Heart right ventricle (tissue), 16 donors: ENCODE results near the gene PCGF2. TPM values are rescaled to one million over a fixed set of nuclear protein-coding genes. Genes with fewer than 3 reads are reported as not detected.

Source experiments
- ATAC-seq, 8 donors: fragments of 200-7000 bp; cut with Tn5 transposase; one replicate each; pipeline ENCODE4 v1.9.1; 2020; ENCODE audit warnings: mild to moderate bottlenecking in 8 of 8, moderate library complexity in 8 of 8, moderate number of reproducible peaks in 1 of 8
- DNase-seq, 2 donors: peaks; one replicate each; pipeline ENCODE4 v3.0.0-alpha.2; 2020
- H3K27ac ChIP-seq, 10 donors: fragments of 200-600 bp; sonication (generic) in 2 of 10; one replicate each; pipeline versions ENCODE4 v1.5.0 to v1.8.0; 2020 to 2022; ENCODE audit warnings: mild to moderate bottlenecking in 3 of 10
- H3K27me3 ChIP-seq, 7 donors: fragments of 200-600 bp; one replicate each; pipeline ENCODE4 v1.8.0; 2021 to 2022; ENCODE audit warnings: mild to moderate bottlenecking in 2 of 7
- H3K36me3 ChIP-seq, 9 donors: fragments of 200-600 bp; sonication (generic) in 1 of 9; one replicate each; pipeline versions ENCODE4 v1.5.0 to v1.8.0; 2020 to 2022; ENCODE audit warnings: mild to moderate bottlenecking in 2 of 9
- H3K4me1 ChIP-seq, 9 donors: fragments of 200-600 bp; sonication (generic) in 1 of 9; one replicate each; pipeline versions ENCODE4 v1.5.0 to v1.8.0; 2020 to 2022; ENCODE audit warnings: mild to moderate bottlenecking in 4 of 9
- H3K4me3 ChIP-seq, 10 donors: fragments of 200-600 bp; sonication (generic) in 2 of 10; one replicate each; pipeline versions ENCODE4 v1.5.0 to v1.8.0; 2020 to 2022; ENCODE audit warnings: mild to moderate bottlenecking in 7 of 10, moderate library complexity in 2 of 10
- H3K9me3 ChIP-seq, 11 donors: fragments of 200-600 bp in 10 of 11; sonication (generic) in 2 of 11; one replicate each; pipeline versions ENCODE4 v1.5.0 to v1.8.0; 2013 to 2022; ENCODE audit warnings: mild to moderate bottlenecking in 2 of 11, control low read depth in 1 of 11, moderate library complexity in 1 of 11
- CTCF ChIP-seq, 9 donors: fragments of 200-600 bp; sonication (generic) in 2 of 9; IDR thresholded peaks; one replicate each; pipeline versions ENCODE4 v1.5.0 to v1.8.0; 2021 to 2022; ENCODE audit warnings: antibody characterized with exemption in 9 of 9, mild to moderate bottlenecking in 5 of 9, moderate library complexity in 1 of 9
- WGBS, 2 donors: extraction: QIAGEN DNeasy Blood & Tissue Kit; methylation state at CpG; one replicate each; pipeline ENCODE4 v1.1.7; 2013; ENCODE audit warnings: inconsistent platforms in 1 of 2; 5-methylcytosine and 5-hydroxymethylcytosine counted together
- intact Hi-C, 10 donors: fragments of 100-400 bp; cut with DNase I; formaldehyde crosslinking; loops; one replicate each; pipeline versions ENCODE4 v1.11.1 to v1.14.2; 2022
- polyA plus RNA-seq, 2 donors: library from polyadenylated mRNA; stranded (reverse); fragments of 200-250 nt; gene quantifications; one replicate each; pipeline ENCODE4 v1.2.3, GENCODE V29; 2013
- total RNA-seq, 10 donors: library from RNA; stranded (reverse); fragmentation: NEBNext Ultra II Directional in 3 of 10; extraction: Animal tissue kit (Norgen Biotek cat#: 25700) in 3 of 10; gene quantifications; one replicate each; pipeline versions ENCODE4 v1.2.1 to v1.2.4, GENCODE V29; 2021 to 2023
- donor health status: Arrhythmogenic right ventricular cardiomyopathy.
- donor health status: ischemic (EF 13 %, LVEDD 7.1; RV severe dilation, severe dysfunction).
- donor health status: healthy with polysubstance abuse.
- donor health status: DM: no; HTN: yes; CAD: no.
- donor health status: DM: no; HTN: no; CAD: no.
- donor health status: ischemic (EF 25% LVEDD 6.9; RV normal size, moderate dysfunction).
- donor health status: ischemic (EF 25% LVEDD 5.7; RV mildly dilated, moderate dysfunction).
- donor health status: healthy.
- donor health status: DM: yes; HTN: yes; CAD: no.
- donor health status: Ischemic cardiomyopathy.
- donor health status: ischemic (EF 35%, LVEDD 5.7; RV mildly dilated, moderate dysfunction).
- donor health status: nonischemic (EF 11% LVEDD 7.7; RV severe dilation, severe dysfunction).
- donor health status: DM: yes; HTN: yes; CAD: no.
- donor health status: PGD.
- donor health status: ischemic (EF 29% LVEDD 5.4; RV normal size, mild dysfunction).
- donor health status: nonischemic (EF 23%, LVEDD 6.1; RV moderate dilation, normal function).

PCGF2 gene
- total and polyA plus RNA-seq, 12 donors: 15.8 to 51.6 (median 23.7) TPM

GRCh38 chr17:38742411-38743308, 5.5 kb downstream of the PCGF2 start:
- peak overlapping the region; percentile 9 to 88 (median 78) for H3K27ac ChIP-seq
- peaks cover 0 to 25% (median 15%) of the 10 kb centered on the region in 9 donors for H3K36me3 ChIP-seq
- DNase-seq (peak in 1 of 2 donors; percentile 89), ATAC-seq (peak; percentile 36 to 75 (median 60))
- 32 to 43% methylated on average over 22 of the region's 22 CpGs for whole genome bisulfite sequencing, 2 donors
- peak overlapping the region in 4 of 10 donors; percentile 0 to 16 (median 6) for H3K4me3 ChIP-seq
- no peak for TF ChIP-seq CTCF (IDR thresholded peaks at IDR 0.05)
- no peaks in the 10 kb centered on the region for H3K9me3 ChIP-seq
- intact Hi-C loops: loop anchor here in 1 of 10 donors (5.0 kb wide), 1 partner anchor 35 kb away; the partner anchor contains the start of gene MLLT6
- H3K4me1 ChIP-seq: peaks cover 12 to 69% (median 53%) of the 10 kb centered on the region in 9 donors
- peaks cover 0 to 19% (median 0%) of the 10 kb centered on the region in 7 donors for H3K27me3 ChIP-seq

GRCh38 chr17:38741921-38742410, 6.2 kb downstream of the PCGF2 start:
- WGBS, 2 donors: 22% methylated on average over 7 of the region's 7 CpGs
- no peak for TF ChIP-seq CTCF (IDR thresholded peaks at IDR 0.05)
- peaks cover 12 to 66% (median 53%) of the 10 kb centered on the region in 9 donors for H3K4me1 ChIP-seq
- intact Hi-C loops: loop anchor here in 1 of 10 donors (5.0 kb wide), 1 partner anchor 35 kb away; the partner anchor contains the start of gene MLLT6
- DNase-seq (peak in 1 of 2 donors; percentile 63), ATAC-seq (peak; percentile 37 to 87 (median 68))
- peaks cover 0 to 12% (median 0%) of the 10 kb centered on the region in 7 donors for H3K27me3 ChIP-seq
- H3K4me3 ChIP-seq: peak overlapping the region in 4 of 10 donors; percentile 0 to 16 (median 6)
- H3K27ac ChIP-seq: peak overlapping the region; percentile 9 to 88 (median 78)
- peaks cover 0 to 32% (median 15%) of the 10 kb centered on the region in 9 donors for H3K36me3 ChIP-seq
- no peaks in the 10 kb centered on the region for H3K9me3 ChIP-seq

GRCh38 chr17:38741461-38741860, 6.7 kb downstream of the PCGF2 start:
- intact Hi-C loops: loop anchor here in 1 of 10 donors (5.0 kb wide), 1 partner anchor 34 kb away; the partner anchor contains the start of gene MLLT6
- Histone ChIP-seq H3K27me3 (peaks cover 0 to 7% (median 0%) of the 10 kb centered on the region in 7 donors), H3K4me3 (peak overlapping the region in 1 of 10 donors; percentile 0), H3K36me3 (peaks cover 0 to 37% (median 15%) of the 10 kb centered on the region in 9 donors), H3K27ac (peak overlapping the region in 9 of 10 donors; percentile 3 to 88 (median 79)), H3K9me3 (no peaks in the 10 kb centered on the region), H3K4me1 (peaks cover 12 to 61% (median 50%) of the 10 kb centered on the region in 9 donors)
- no peak for DNase-seq
- TF ChIP-seq CTCF (IDR thresholded peaks at IDR 0.05): no peak
- ATAC-seq: peak in 5 of 8 donors; percentile 0 to 5 (median 2)
- 41 to 48% methylated on average over 5 of the region's 5 CpGs for WGBS, 2 donors

GRCh38 chr17:38740806-38741205, 7.3 kb downstream of the PCGF2 start:
- Histone ChIP-seq H3K36me3 (peaks cover 0 to 44% (median 17%) of the 10 kb centered on the region in 9 donors), H3K27me3 (peaks cover 0 to 2% (median 0%) of the 10 kb centered on the region in 7 donors), H3K4me3 (no peak overlapping the region), H3K9me3 (no peaks in the 10 kb centered on the region), H3K27ac (peak overlapping the region in 7 of 10 donors; percentile 3 to 88 (median 76)), H3K4me1 (peaks cover 12 to 60% (median 49%) of the 10 kb centered on the region in 9 donors)
- DNase-seq: no peak
- 67 to 74% methylated on average over 4 of the region's 4 CpGs for WGBS, 2 donors
- no peak for ATAC-seq
- no peak for TF ChIP-seq CTCF (IDR thresholded peaks at IDR 0.05)
- intact Hi-C loops: loop anchor here in 1 of 10 donors (5.0 kb wide), 1 partner anchor 34 kb away; the partner anchor contains the start of gene MLLT6
